Measurements from ENCODE around the gene NBEA. TPM values are rescaled to one million over a fixed set of nuclear protein-coding genes. Genes with fewer than 3 reads are reported as not detected.

NBEA gene
- total RNA-seq, 1 experiment from 2014 or later, result 4.4 TPM

GRCh38 chr13:35028338-35028867 is 86.3 kb downstream of the NBEA start:
- Histone ChIP-seq H3K9ac (ENCODE audit: low read length) (no peak overlapping the region), H3K9me3 (ENCODE audit: low read length) (peaks cover 5% of the 10 kb centered on the region; the same call in 1 of the 2 replicates), H3K79me2 (ENCODE audit: low read length) (no peaks in the 10 kb centered on the region), H3K36me3 (ENCODE audit: low read depth, low read length) (no peaks in the 10 kb centered on the region), H3K4me1 (ENCODE audit: insufficient read depth, low read length) (no peaks in the 10 kb centered on the region), H3K27ac (ENCODE audit: low read length) (no peak overlapping the region), H4K20me1 (ENCODE audit: low read length) (no peaks in the 10 kb centered on the region), H2AFZ (ENCODE audit: low read length) (no peak overlapping the region), H3K27me3 (ENCODE audit: low read length) (no peaks in the 10 kb centered on the region), H3K4me3 (ENCODE audit: low read length) (no peak overlapping the region), H3K4me2 (ENCODE audit: low read length) (no peak overlapping the region), H3F3A (ENCODE audit: low read length, unreplicated experiment) (no peaks in the 10 kb centered on the region), H3K9me2 (replicated peaks; ENCODE audit: low read length) (no peaks in the 10 kb centered on the region)
- TF ChIP-seq EZH2 (IDR thresholded peaks at IDR 0.05; ENCODE audit: low read length, unreplicated experiment) (no peak), EZH2phosphoT487 (IDR thresholded peaks at IDR 0.05; ENCODE audit: borderline replicate concordance, low read length) (no peak)
- TF ChIP-seq, protein P1, sequence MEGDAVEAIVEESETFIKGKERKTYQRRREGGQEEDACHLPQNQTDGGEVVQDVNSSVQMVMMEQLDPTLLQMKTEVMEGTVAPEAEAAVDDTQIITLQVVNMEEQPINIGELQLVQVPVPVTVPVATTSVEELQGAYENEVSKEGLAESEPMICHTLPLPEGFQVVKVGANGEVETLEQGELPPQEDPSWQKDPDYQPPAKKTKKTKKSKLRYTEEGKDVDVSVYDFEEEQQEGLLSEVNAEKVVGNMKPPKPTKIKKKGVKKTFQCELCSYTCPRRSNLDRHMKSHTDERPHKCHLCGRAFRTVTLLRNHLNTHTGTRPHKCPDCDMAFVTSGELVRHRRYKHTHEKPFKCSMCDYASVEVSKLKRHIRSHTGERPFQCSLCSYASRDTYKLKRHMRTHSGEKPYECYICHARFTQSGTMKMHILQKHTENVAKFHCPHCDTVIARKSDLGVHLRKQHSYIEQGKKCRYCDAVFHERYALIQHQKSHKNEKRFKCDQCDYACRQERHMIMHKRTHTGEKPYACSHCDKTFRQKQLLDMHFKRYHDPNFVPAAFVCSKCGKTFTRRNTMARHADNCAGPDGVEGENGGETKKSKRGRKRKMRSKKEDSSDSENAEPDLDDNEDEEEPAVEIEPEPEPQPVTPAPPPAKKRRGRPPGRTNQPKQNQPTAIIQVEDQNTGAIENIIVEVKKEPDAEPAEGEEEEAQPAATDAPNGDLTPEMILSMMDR (conservative IDR thresholded peaks at IDR 0.05; ENCODE audit: low read depth, low read length), result no peak
- intact Hi-C loops (cut with micrococcal nuclease), result no loop called here
- ChIA-PET POLR2A (ENCODE audit: unreplicated experiment) (no interaction called here), CTCF (no interaction called here)
- ATAC-seq (no peak), DNase-seq (no peak)
- BruUV-seq (replicated peaks), result no TSS peak

GRCh38 chr13:35039012-35039411 is 96.9 kb downstream of the NBEA start:
- no peaks in the 10 kb centered on the region for H3K27me3 ChIP-seq (ENCODE audit: low read length)
- POLR2A ChIA-PET (ENCODE audit: unreplicated experiment), result no interaction called here
- H3K4me3 ChIP-seq (ENCODE audit: low read length), result no peak overlapping the region
- intact Hi-C loops (cut with micrococcal nuclease), result no loop called here
- CTCF ChIA-PET, result no interaction called here
- H3F3A ChIP-seq (ENCODE audit: low read length, unreplicated experiment), result no peaks in the 10 kb centered on the region
- no peaks in the 10 kb centered on the region for H3K36me3 ChIP-seq (ENCODE audit: low read depth, low read length)
- no peak overlapping the region for H3K4me2 ChIP-seq (ENCODE audit: low read length)
- TF ChIP-seq EZH2phosphoT487 (IDR thresholded peaks at IDR 0.05; ENCODE audit: borderline replicate concordance, low read length), result no peak
- TF ChIP-seq, protein P1 (conservative IDR thresholded peaks at IDR 0.05; ENCODE audit: low read depth, low read length), result no peak
- no peak for TF ChIP-seq EZH2 (IDR thresholded peaks at IDR 0.05; ENCODE audit: low read length, unreplicated experiment)
- H3K27ac ChIP-seq (ENCODE audit: low read length), result no peak overlapping the region
- H2AFZ ChIP-seq (ENCODE audit: low read length), result no peak overlapping the region
- H4K20me1 ChIP-seq (ENCODE audit: low read length), result no peaks in the 10 kb centered on the region
- no peaks in the 10 kb centered on the region for H3K79me2 ChIP-seq (ENCODE audit: low read length)
- no peaks in the 10 kb centered on the region for H3K4me1 ChIP-seq (ENCODE audit: insufficient read depth, low read length)
- BruUV-seq (replicated peaks), result no TSS peak
- H3K9ac ChIP-seq (ENCODE audit: low read length), result no peak overlapping the region
- H3K9me3 ChIP-seq (ENCODE audit: low read length), result no peaks in the 10 kb centered on the region
- no peak for DNase-seq
- H3K9me2 ChIP-seq (replicated peaks; ENCODE audit: low read length), result no peaks in the 10 kb centered on the region
- no peak for ATAC-seq

- no peaks in the 10 kb centered on the region for H3K36me3 ChIP-seq (ENCODE audit: low read depth, low read length)
- H3K9me3 ChIP-seq (ENCODE audit: low read length), result no peaks in the 10 kb centered on the region
- no peaks in the 10 kb centered on the region for H3K27me3 ChIP-seq (ENCODE audit: low read length)
- DNase-seq, result no peak
- intact Hi-C loops (cut with micrococcal nuclease), result no loop called here
- no peaks in the 10 kb centered on the region for H4K20me1 ChIP-seq (ENCODE audit: low read length)
- no peak for ATAC-seq
- H3K4me3 ChIP-seq (ENCODE audit: low read length), result no peak overlapping the region
- H3F3A ChIP-seq (ENCODE audit: low read length, unreplicated experiment), result no peaks in the 10 kb centered on the region
- no peak overlapping the region for H3K4me2 ChIP-seq (ENCODE audit: low read length)
- POLR2A ChIA-PET (ENCODE audit: unreplicated experiment), result no interaction called here
- no peak overlapping the region for H2AFZ ChIP-seq (ENCODE audit: low read length)
- no peak overlapping the region for H3K27ac ChIP-seq (ENCODE audit: low read length)
- H3K4me1 ChIP-seq (ENCODE audit: insufficient read depth, low read length), result no peaks in the 10 kb centered on the region
- no peaks in the 10 kb centered on the region for H3K79me2 ChIP-seq (ENCODE audit: low read length)
- H3K9me2 ChIP-seq (replicated peaks; ENCODE audit: low read length), result no peaks in the 10 kb centered on the region
- BruUV-seq (replicated peaks), result no TSS peak
- CTCF ChIA-PET, result no interaction called here
- H3K9ac ChIP-seq (ENCODE audit: low read length), result no peak overlapping the region
- no peak for TF ChIP-seq EZH2phosphoT487 (IDR thresholded peaks at IDR 0.05; ENCODE audit: borderline replicate concordance, low read length)
- TF ChIP-seq, protein P1 (conservative IDR thresholded peaks at IDR 0.05; ENCODE audit: low read depth, low read length), result no peak
- TF ChIP-seq EZH2 (IDR thresholded peaks at IDR 0.05; ENCODE audit: low read length, unreplicated experiment), result no peak
Measured at GRCh38 chr13:35046587-35046986, 104.5 kb downstream of the NBEA start.
